ENCODE data around the gene RRBP1. TPM values are rescaled to one million over a fixed set of nuclear protein-coding genes. Genes with fewer than 3 reads are reported as not detected.

Gene RRBP1
- total RNA-seq, 1 donor from 2014 or later: 222 TPM

GRCh38 chr20:17590245-17590644 is 91.8 kb downstream of the RRBP1 start:
- TF ChIP-seq, protein P1, sequence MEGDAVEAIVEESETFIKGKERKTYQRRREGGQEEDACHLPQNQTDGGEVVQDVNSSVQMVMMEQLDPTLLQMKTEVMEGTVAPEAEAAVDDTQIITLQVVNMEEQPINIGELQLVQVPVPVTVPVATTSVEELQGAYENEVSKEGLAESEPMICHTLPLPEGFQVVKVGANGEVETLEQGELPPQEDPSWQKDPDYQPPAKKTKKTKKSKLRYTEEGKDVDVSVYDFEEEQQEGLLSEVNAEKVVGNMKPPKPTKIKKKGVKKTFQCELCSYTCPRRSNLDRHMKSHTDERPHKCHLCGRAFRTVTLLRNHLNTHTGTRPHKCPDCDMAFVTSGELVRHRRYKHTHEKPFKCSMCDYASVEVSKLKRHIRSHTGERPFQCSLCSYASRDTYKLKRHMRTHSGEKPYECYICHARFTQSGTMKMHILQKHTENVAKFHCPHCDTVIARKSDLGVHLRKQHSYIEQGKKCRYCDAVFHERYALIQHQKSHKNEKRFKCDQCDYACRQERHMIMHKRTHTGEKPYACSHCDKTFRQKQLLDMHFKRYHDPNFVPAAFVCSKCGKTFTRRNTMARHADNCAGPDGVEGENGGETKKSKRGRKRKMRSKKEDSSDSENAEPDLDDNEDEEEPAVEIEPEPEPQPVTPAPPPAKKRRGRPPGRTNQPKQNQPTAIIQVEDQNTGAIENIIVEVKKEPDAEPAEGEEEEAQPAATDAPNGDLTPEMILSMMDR (IDR thresholded peaks at IDR 0.05; ENCODE audit: unreplicated experiment): no peak
- H3K9me3 Mint-ChIP-seq (ENCODE audit: low read depth): no peaks in the 10 kb centered on the region
- H3K27me3 Mint-ChIP-seq: no peaks in the 10 kb centered on the region
- peaks cover 7% of the 10 kb centered on the region for H3K36me3 Mint-ChIP-seq (ENCODE audit: insufficient read depth)
- no peak for DNase-seq (ENCODE audit: low spot score, unreplicated experiment)
- H3K4me1 Mint-ChIP-seq (ENCODE audit: low read depth): peaks cover 59% of the 10 kb centered on the region
- no peak overlapping the region for H3K4me3 Mint-ChIP-seq (ENCODE audit: low read depth)
- peak overlapping the region; percentile 12 for H3K27ac Mint-ChIP-seq

DNA sequence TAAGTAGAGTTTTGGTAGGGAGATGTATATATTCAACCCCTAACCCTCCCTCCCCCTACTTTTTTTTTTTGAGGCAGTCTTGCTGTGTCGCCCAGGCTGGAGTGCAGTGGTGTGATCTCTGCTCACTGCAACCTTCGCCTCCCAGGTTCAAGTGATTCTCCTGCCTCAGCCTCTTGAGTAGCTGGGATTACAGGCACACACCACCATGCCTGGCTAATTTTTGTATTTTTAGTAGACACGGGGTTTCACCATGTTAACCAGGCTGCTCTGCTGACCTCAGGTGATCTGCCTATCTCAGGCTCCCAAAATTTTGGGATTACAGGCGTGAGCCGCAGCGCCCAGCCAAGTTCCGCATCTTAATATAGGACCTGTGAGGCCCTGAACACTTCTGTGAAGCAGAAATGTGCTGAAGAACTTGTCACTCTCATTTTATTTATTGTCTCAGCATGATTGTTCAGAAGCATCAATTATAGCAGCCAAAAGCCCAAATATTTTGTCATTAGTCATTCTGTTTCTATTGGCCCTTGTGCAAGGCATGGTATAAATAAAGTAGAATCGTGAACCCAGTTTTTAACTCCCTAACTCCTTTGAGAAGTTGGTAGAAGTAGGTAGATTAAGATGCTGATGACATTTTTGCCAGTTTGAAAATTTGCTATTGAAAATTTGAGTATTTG is 92.7 kb downstream of the RRBP1 start:
- no peak overlapping the region for H3K4me3 Mint-ChIP-seq (ENCODE audit: low read depth)
- no peaks in the 10 kb centered on the region for H3K27me3 Mint-ChIP-seq
- TF ChIP-seq, protein P1 (IDR thresholded peaks at IDR 0.05; ENCODE audit: unreplicated experiment): no peak
- peak overlapping the region; percentile 39 for H3K27ac Mint-ChIP-seq
- DNase-seq (ENCODE audit: low spot score, unreplicated experiment): no peak
- peaks cover 59% of the 10 kb centered on the region for H3K4me1 Mint-ChIP-seq (ENCODE audit: low read depth)
- H3K36me3 Mint-ChIP-seq (ENCODE audit: insufficient read depth): peaks cover 7% of the 10 kb centered on the region
- no peaks in the 10 kb centered on the region for H3K9me3 Mint-ChIP-seq (ENCODE audit: low read depth)

- TF ChIP-seq, protein P1 (IDR thresholded peaks at IDR 0.05; ENCODE audit: unreplicated experiment): no peak
- Mint-ChIP-seq H3K4me1 (ENCODE audit: low read depth) (peaks cover 51% of the 10 kb centered on the region), H3K27me3 (no peaks in the 10 kb centered on the region), H3K4me3 (ENCODE audit: low read depth) (no peak overlapping the region), H3K36me3 (ENCODE audit: insufficient read depth) (peaks cover 5% of the 10 kb centered on the region), H3K27ac (no peak overlapping the region), H3K9me3 (ENCODE audit: low read depth) (no peaks in the 10 kb centered on the region)
- no peak for DNase-seq (ENCODE audit: low spot score, unreplicated experiment)
Observed at GRCh38 chr20:17587824-17588223, 94.2 kb downstream of the RRBP1 start.

GRCh38 chr20:17587148-17587547 is 94.9 kb downstream of the RRBP1 start:
- no peak overlapping the region for H3K4me3 Mint-ChIP-seq (ENCODE audit: low read depth)
- H3K27me3 Mint-ChIP-seq: no peaks in the 10 kb centered on the region
- no peak overlapping the region for H3K27ac Mint-ChIP-seq
- H3K9me3 Mint-ChIP-seq (ENCODE audit: low read depth): no peaks in the 10 kb centered on the region
- DNase-seq (ENCODE audit: low spot score, unreplicated experiment): no peak
- peaks cover 51% of the 10 kb centered on the region for H3K4me1 Mint-ChIP-seq (ENCODE audit: low read depth)
- TF ChIP-seq, protein P1 (IDR thresholded peaks at IDR 0.05; ENCODE audit: unreplicated experiment): no peak
- H3K36me3 Mint-ChIP-seq (ENCODE audit: insufficient read depth): peaks cover 5% of the 10 kb centered on the region

- Mint-ChIP-seq H3K36me3 (ENCODE audit: insufficient read depth) (peaks cover 3% of the 10 kb centered on the region), H3K27ac (no peak overlapping the region)
Observed at GRCh38 chr20:17586250-17586649, 95.8 kb downstream of the RRBP1 start.

More at GRCh38 chr20:17586250-17586649, 95.8 kb downstream of the RRBP1 start:
- Mint-ChIP-seq H3K4me1 (ENCODE audit: low read depth) (peaks cover 48% of the 10 kb centered on the region), H3K9me3 (ENCODE audit: low read depth) (no peaks in the 10 kb centered on the region), H3K27me3 (no peaks in the 10 kb centered on the region), H3K4me3 (ENCODE audit: low read depth) (no peak overlapping the region)
- TF ChIP-seq, protein P1 (IDR thresholded peaks at IDR 0.05; ENCODE audit: unreplicated experiment): no peak
- DNase-seq (ENCODE audit: low spot score, unreplicated experiment): no peak
